CD1c-positive myeloid dendritic cell (primary cell): ENCODE data around the gene RMND5B.
"Not testable (repeated sequence)": the region's sequence is repeated elsewhere in the genome, so short reads cannot be mapped to it uniquely, and the experiment has no call there.

Experiments
- DNase-seq: peaks from one replicate; pipeline ENCODE4 v3.0.0-alpha.2; 2016; ENCODE audit errors: extremely low spot score

The RMND5B gene

GRCh38 chr5:178113841-178114324, 16.9 kb upstream of the RMND5B start:
- no peak for DNase-seq

GRCh38 chr5:178114325-178115135, 16.3 kb upstream of the RMND5B start:
- DNase-seq, result peak; percentile 46

- no peak for DNase-seq
Measured at GRCh38 chr5:178115136-178115813, 15.5 kb upstream of the RMND5B start.

DNA sequence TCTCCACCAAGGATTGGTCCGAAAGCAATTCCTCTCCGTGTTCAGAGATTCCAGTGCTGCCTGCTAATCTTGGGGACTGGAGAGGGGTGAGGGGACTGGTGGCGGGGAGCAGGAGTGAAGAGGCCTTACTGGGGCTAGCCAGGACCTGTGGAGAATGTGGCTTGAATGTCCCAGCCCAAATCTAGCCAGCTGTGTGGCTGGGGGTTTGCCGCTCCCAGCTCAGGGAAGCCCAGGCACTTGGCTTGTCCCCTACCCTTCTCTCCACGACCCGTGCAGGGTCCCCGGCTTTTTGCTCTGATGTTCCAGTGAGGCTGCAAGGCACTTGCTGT, 15.0 kb upstream of the RMND5B start:
- no peak for DNase-seq

- DNase-seq, result peak; percentile 60
Measured at GRCh38 chr5:178116143-178116885, 14.5 kb upstream of the RMND5B start.

GRCh38 chr5:178117923-178118701, 12.7 kb upstream of the RMND5B start:
- DNase-seq, result no peak

DNA sequence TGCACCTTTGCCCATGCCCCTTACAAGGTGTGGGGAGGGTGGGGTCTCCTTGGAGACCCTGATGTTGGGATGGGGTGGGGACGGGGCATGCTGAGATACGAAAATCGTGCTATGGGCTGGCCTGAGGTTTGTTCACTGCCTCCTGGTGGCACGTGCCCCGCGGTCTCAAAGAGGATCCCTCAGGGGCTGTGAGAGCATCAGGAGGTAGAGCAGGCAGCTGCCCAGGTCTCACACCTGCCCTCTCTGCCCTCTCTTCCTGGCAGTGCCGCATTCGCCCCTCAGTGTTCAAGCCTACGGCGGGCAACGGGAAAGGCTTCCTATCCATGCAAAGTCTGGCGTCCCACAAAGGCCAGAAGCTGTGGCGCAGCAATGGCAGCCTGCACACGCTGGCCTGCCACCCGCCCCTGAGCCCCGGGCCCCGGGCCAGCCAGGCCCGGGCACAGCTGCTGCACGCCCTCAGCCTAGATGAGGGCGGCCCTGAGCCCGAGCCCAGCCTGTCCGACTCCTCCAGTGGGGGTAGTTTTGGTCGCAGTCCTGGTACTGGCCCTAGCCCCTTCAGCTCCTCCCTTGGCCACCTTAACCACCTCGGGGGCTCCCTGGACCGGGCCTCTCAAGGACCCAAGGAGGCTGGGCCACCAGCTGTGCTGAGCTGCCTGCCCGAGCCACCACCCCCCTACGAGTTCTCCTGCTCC, 10.8 kb upstream of the RMND5B start:
- DNase-seq, result no peak

- DNase-seq, result peak; percentile 66
Measured at GRCh38 chr5:178120607-178121357, 10.0 kb upstream of the RMND5B start.

GRCh38 chr5:178121391-178122276, 9.2 kb upstream of the RMND5B start:
- DNase-seq, result no peak

DNA sequence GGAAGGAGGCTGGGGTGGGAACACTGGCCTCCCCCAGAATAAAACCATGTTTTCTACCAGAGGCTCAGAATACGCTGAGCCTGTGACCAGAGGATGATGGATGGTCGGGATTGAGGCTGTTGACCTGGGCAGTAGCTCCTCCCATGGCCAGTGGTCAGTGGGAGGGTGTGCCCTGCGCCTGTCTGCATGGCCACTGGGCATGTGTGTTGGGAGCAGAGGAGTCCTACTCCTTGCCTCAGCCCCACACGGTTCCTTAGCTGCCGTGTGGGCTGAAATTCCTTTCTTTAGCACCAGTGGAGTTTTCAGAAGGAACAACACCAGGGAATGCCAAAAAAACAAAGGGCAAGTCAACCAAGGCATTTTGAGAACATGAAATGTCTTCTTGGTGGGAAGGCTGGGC, 8.5 kb upstream of the RMND5B start:
- no peak for DNase-seq

DNA sequence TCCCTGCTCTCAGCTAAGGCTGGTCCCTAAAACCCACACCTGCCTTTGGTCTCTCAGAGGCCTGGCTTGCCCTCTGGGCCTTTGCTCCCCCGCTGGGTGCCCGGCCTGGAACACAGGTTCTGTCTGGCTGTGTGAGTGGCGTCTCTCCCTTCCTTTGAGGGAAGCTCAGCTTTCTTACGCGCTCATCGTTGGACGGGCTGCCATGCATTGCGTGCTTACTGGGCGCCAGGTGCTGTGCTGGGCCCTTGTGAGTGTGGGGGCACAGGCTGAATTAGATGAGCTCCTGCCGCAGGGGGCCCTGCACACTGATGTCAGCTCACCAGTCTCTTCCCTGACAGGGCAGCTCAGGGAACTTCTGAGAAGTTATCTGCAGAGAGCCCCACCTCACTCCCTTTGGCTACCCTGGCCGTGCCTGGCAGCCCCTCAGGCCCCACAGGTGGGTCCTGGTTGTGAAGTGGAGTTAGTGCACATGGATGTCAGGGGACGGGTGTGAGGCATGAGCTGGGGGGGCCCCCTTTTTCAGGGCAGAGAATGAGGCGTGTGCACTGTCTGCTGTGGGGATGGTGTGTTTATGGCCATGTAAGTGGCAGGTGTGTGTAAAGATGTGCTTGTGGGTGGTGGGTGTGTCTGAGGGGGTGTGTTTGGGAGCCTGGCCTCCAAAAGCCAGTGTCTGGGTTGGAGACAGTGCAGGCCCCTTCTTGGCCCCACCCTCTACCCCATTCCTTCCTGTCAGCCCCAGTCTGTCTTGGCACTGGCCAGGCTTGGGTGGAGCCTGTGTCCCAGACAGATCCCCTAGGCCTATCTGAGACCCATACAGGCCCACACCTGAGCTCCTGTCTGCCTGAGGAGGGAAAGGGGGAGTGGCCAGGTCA, 7.5 kb upstream of the RMND5B start:
- no peak for DNase-seq

- DNase-seq, result no peak
Measured at GRCh38 chr5:178123966-178124925, 6.6 kb upstream of the RMND5B start.

DNA sequence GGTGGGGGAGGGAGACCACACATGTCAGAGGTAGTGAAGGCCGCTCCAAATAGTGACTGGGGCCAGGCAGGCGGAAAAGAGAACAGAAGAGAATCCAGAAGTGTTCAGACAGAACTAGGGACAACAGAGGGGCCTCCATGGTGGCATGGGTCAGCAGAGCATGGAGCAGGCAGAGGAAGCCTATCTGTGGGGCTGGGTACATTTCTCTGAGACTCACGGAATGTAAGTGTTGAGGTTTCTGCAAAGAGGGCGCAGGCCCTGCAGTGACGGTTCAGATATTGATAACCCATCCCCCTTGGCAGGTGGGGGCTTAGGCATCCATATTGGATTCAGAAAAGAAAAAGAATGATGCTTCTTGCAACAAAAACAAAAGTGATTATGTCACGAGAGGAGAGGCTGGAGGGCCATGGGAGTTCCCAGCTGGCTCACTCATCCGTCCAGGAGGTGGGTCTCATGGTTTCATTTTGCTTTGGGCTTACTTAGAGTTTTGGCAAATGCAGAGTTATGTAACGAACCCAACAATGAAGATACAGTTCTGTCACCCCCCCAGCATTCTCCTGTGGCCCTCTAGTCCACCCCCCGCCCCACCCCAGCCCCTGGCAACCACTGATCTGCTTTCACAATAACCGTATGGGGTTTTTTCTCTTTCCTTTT, 5.4 kb upstream of the RMND5B start:
- no peak for DNase-seq

GRCh38 chr5:178126556-178126955, 4.3 kb upstream of the RMND5B start:
- no peak for DNase-seq

- not testable (repeated sequence) for DNase-seq
Measured at GRCh38 chr5:178127300-178128009, 3.4 kb upstream of the RMND5B start.

- DNase-seq, result no peak
Measured at GRCh38 chr5:178129296-178129695, 1.5 kb upstream of the RMND5B start.
